ENCODE data around the gene LRFN4.
A peak's percentile ranks its signal among the peaks of the same experiment; 100 is the strongest.

The LRFN4 gene

GRCh38 chr11:66858186-66858938, 1.5 kb downstream of the LRFN4 start:
- DNase-seq (ENCODE audit: low spot score): no peak

GRCh38 chr11:66858939-66859685, 2.2 kb downstream of the LRFN4 start:
- no peak for DNase-seq (ENCODE audit: low spot score)

- no peak for DNase-seq (ENCODE audit: low spot score)
Measured at GRCh38 chr11:66859686-66860448, 3.0 kb downstream of the LRFN4 start.

- DNase-seq (ENCODE audit: low spot score): no peak
Measured at GRCh38 chr11:66860449-66860831, 3.6 kb downstream of the LRFN4 start.

- DNase-seq (ENCODE audit: low spot score): no peak
Measured at GRCh38 chr11:66861038-66861773, 4.3 kb downstream of the LRFN4 start.

- no peak for DNase-seq (ENCODE audit: low spot score)
Measured at GRCh38 chr11:66861774-66862558, 5.1 kb downstream of the LRFN4 start.

GRCh38 chr11:66862559-66863037, 5.7 kb downstream of the LRFN4 start:
- DNase-seq (ENCODE audit: low spot score): no peak

GRCh38 chr11:66863428-66864125, 6.7 kb downstream of the LRFN4 start:
- no peak for DNase-seq (ENCODE audit: low spot score)

- DNase-seq (ENCODE audit: low spot score): no peak
Measured at GRCh38 chr11:66864172-66864901, 7.5 kb downstream of the LRFN4 start.

GRCh38 chr11:66864924-66865697, 8.2 kb downstream of the LRFN4 start:
- DNase-seq (ENCODE audit: low spot score): no peak

- DNase-seq (ENCODE audit: low spot score): no peak
Measured at GRCh38 chr11:66866007-66866406, 9.1 kb downstream of the LRFN4 start.

- no peak for DNase-seq (ENCODE audit: low spot score)
Measured at GRCh38 chr11:66866511-66866986, 9.7 kb downstream of the LRFN4 start.

GRCh38 chr11:66867425-66868040, 10.7 kb downstream of the LRFN4 start:
- DNase-seq (ENCODE audit: low spot score): no peak

- no peak for DNase-seq (ENCODE audit: low spot score)
Measured at GRCh38 chr11:66868082-66868725, 11.3 kb downstream of the LRFN4 start.

GRCh38 chr11:66868726-66869566, 12.1 kb downstream of the LRFN4 start:
- peak; percentile 72 for DNase-seq (ENCODE audit: low spot score)

GRCh38 chr11:66869567-66869870, 12.7 kb downstream of the LRFN4 start:
- no peak for DNase-seq (ENCODE audit: low spot score)

GRCh38 chr11:66870131-66870530, 13.3 kb downstream of the LRFN4 start:
- DNase-seq (ENCODE audit: low spot score): no peak

Measured in CD4-positive, alpha-beta T cell treated with Interleukin-6 at 100 ng/mL for 8 hours (primary cell).